ENCODE measurements around the gene CDKN2B.

DNA sequence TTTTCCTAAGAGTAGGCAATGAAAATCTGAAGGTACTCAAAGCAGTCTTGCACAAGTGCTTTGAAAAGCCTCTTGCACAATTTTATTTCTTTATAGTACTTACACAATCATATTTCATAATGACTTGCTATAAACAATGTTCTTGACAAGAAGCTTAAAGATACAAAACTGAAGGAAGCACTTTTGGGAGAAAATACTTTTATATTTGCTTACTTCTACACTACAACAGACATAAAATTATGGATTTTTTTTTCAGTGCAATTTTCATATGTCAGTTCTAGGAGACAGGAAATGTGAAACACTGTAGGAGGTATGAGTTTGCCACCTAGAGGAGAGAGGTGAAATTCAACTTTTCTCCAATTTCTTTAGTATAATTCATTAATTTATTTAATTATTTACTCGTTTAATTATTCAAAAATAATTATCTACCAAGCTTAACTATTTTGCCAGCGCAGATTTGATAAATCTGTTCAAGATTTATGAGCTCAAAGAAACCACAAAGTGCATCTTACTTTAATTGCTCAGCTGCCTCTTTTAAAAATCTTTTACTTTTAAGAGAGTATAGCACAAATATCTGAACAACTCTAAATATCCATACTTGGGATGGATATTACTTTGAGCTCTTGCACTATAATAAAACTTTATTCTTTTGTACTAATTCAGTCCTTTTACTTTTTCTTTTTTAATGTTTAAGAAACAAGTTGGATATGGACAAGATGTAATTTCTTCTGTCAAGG is 29.0 kb upstream of the CDKN2B start:
- TF ChIP-seq, protein P1, sequence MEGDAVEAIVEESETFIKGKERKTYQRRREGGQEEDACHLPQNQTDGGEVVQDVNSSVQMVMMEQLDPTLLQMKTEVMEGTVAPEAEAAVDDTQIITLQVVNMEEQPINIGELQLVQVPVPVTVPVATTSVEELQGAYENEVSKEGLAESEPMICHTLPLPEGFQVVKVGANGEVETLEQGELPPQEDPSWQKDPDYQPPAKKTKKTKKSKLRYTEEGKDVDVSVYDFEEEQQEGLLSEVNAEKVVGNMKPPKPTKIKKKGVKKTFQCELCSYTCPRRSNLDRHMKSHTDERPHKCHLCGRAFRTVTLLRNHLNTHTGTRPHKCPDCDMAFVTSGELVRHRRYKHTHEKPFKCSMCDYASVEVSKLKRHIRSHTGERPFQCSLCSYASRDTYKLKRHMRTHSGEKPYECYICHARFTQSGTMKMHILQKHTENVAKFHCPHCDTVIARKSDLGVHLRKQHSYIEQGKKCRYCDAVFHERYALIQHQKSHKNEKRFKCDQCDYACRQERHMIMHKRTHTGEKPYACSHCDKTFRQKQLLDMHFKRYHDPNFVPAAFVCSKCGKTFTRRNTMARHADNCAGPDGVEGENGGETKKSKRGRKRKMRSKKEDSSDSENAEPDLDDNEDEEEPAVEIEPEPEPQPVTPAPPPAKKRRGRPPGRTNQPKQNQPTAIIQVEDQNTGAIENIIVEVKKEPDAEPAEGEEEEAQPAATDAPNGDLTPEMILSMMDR (IDR thresholded peaks at IDR 0.05), result no peak
- no peak for TF ChIP-seq POLR2A (IDR thresholded peaks at IDR 0.05)
